Testis (tissue), 3 donors: Measurements from ENCODE around the gene BIRC7. TPM values are rescaled to one million over a fixed set of nuclear protein-coding genes. Genes with fewer than 3 reads are reported as not detected.

ENCODE experiments used
- DNase-seq: peaks from one replicate; pipeline ENCODE4 v3.0.0-alpha.2; 2019
- H3K27ac ChIP-seq, 2 donors: fragments of 200-600 bp; sonication (generic); one replicate each; pipeline ENCODE4 v1.5.1; 2019
- H3K27me3 ChIP-seq: fragments of 200-600 bp; sonication (generic); one replicate; pipeline ENCODE4 v1.5.1; 2019
- H3K36me3 ChIP-seq: fragments of 200-600 bp; sonication (generic); one replicate; pipeline ENCODE4 v1.5.1; 2017; ENCODE audit warnings: low read depth; ENCODE audit errors: missing control alignments
- H3K4me1 ChIP-seq: fragments of 200-600 bp; sonication (generic); one replicate; pipeline ENCODE4 v1.5.1; 2019
- H3K4me3 ChIP-seq, 2 donors: fragments of 200-600 bp; sonication (generic); one replicate each; pipeline ENCODE4 v1.5.1; 2017 to 2019
- H3K9me3 ChIP-seq: fragments of 200-600 bp; sonication (generic); one replicate; pipeline ENCODE4 v1.5.1; 2017
- CTCF ChIP-seq, 3 experiments: fragments of 450-650 bp in 2 of 3; fragments of 200-600 bp in 1 of 3; sonication (generic) in 1 of 3; IDR thresholded peaks; one replicate each; pipeline ENCODE4 v1.5.1; 2016 to 2019; ENCODE audit warnings: antibody characterized with exemption in 3 of 3, mild to moderate bottlenecking in 2 of 3, moderate library complexity in 1 of 3
- POLR2A ChIP-seq: fragments of 450-650 bp; IDR thresholded peaks from one replicate; pipeline ENCODE4 v1.6.1; 2017; ENCODE audit warnings: antibody characterized with exemption, mild to moderate bottlenecking, moderate library complexity
- WGBS, 2 donors: methylation state at CpG; one replicate each; pipeline ENCODE4 v1.1.5; 2018; 5-methylcytosine and 5-hydroxymethylcytosine counted together
- intact Hi-C: fragments of 100-400 bp; cut with DNase I; formaldehyde crosslinking; loops from one replicate; pipeline ENCODE4 v1.15.1; 2023; ENCODE audit warnings: low total_unique reads
- polyA plus RNA-seq: library from polyadenylated mRNA; stranded (reverse); fragments of 350-450 nt; fragmentation: Illumina TruSeq; extraction: RNeasy Lipid Tissue Mini Kit (QIAGEN cat#74804); gene quantifications from one replicate; pipeline ENCODE4 v1.2.3, GENCODE V29; 2014; ENCODE audit warnings: low read depth, low replicate concordance; ENCODE audit not compliant: insufficient read depth
- total RNA-seq, 2 donors: library from RNA; depleted of rRNA; stranded (reverse); fragments of >200 nt; gene quantifications; one replicate each; pipeline ENCODE4 v1.2.3, GENCODE V29; 2016

Gene BIRC7
- total and polyA plus RNA-seq, 3 donors from 2014 or later: 0.24 to 0.33 (median 0.25) TPM

GRCh38 chr20:63191400-63191799 is 44.3 kb upstream of the BIRC7 start:
- H3K4me1 ChIP-seq: no peaks in the 10 kb centered on the region
- intact Hi-C loops: no loop called here
- H3K27me3 ChIP-seq: no peaks in the 10 kb centered on the region
- no peaks in the 10 kb centered on the region for H3K36me3 ChIP-seq
- no peak for DNase-seq
- 88 to 90% methylated on average over 13 to 14 of the region's 14 CpGs for WGBS, 2 donors
- no peak overlapping the region for H3K27ac ChIP-seq
- no peaks in the 10 kb centered on the region for H3K9me3 ChIP-seq
- H3K4me3 ChIP-seq: no peak overlapping the region
- TF ChIP-seq CTCF (IDR thresholded peaks at IDR 0.05): no peak
- TF ChIP-seq POLR2A: no peak

GRCh38 chr20:63192721-63193120 is 43.0 kb upstream of the BIRC7 start:
- H3K27me3 ChIP-seq: no peaks in the 10 kb centered on the region
- H3K4me3 ChIP-seq: no peak overlapping the region
- DNase-seq: no peak
- 92 to 93% methylated on average over 19 to 21 of the region's 21 CpGs for WGBS, 2 donors
- intact Hi-C loops: no loop called here
- H3K4me1 ChIP-seq: peaks cover 9% of the 10 kb centered on the region
- no peak overlapping the region for H3K27ac ChIP-seq
- H3K9me3 ChIP-seq: no peaks in the 10 kb centered on the region
- no peaks in the 10 kb centered on the region for H3K36me3 ChIP-seq
- no peak for TF ChIP-seq CTCF (IDR thresholded peaks at IDR 0.05)
- no peak for TF ChIP-seq POLR2A

DNA sequence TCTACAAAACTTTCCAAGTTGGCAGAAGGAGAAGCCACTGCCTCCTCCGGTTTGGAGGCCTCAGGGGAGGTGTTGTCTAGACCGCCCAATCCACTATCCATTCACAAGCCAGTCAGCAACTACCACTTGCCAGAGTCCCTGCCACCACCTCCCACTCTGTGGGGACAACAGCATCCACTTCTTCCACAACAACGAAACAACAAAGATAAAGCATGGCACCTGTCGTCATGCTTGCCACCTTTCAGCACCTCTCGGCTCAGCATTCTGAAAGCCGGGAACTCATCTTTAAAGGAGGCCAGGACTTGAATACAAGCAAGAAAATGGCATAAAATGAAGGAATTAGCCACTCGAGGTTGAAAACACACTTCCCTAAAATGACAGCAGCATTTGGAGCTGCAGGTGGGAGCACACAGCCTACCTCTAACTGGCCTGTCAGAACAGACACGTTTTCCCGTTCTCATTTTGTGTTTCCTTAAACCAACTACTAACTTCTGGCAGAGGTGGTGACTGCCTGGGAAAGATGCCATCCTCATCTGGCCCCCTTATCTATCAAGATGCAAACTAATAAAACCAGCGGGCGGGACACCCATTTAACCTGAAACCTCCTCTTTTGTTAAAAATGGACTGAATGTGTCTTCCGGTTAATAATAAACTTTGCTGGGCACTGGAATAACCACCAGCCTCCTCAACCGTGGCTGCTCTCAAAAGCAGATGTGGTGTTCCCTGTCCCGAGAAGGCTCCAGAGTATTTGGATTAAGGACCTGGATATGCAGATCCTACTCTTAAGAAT is 41.5 kb upstream of the BIRC7 start:
- H3K4me3 ChIP-seq: no peak overlapping the region
- 83 to 90% methylated on average over 14 of the region's 14 CpGs for WGBS, 2 donors
- TF ChIP-seq CTCF (IDR thresholded peaks at IDR 0.05): no peak
- TF ChIP-seq POLR2A: no peak
- no peaks in the 10 kb centered on the region for H3K9me3 ChIP-seq
- intact Hi-C loops: no loop called here
- H3K4me1 ChIP-seq: peaks cover 21% of the 10 kb centered on the region
- no peak overlapping the region for H3K27ac ChIP-seq
- no peaks in the 10 kb centered on the region for H3K36me3 ChIP-seq
- no peak for DNase-seq
- no peaks in the 10 kb centered on the region for H3K27me3 ChIP-seq

DNA sequence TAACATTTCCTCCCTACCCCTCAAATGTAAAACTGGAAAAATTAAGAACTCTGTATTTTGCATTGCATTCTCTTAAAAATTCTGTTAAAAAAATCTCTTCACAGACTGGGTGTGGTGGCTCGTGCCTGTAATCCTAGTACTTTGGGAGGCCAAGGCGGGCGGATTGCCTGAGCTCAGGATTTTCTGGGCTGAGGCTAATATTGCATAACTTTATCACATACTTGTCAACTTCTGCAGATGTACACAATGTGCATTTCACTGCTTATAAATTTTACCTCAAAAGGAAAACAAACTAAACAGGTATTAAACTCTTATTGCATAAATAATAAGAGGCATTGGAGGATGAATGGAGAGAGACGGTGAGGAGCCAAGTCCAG is 40.9 kb upstream of the BIRC7 start:
- H3K9me3 ChIP-seq: no peaks in the 10 kb centered on the region
- intact Hi-C loops: no loop called here
- H3K27me3 ChIP-seq: no peaks in the 10 kb centered on the region
- H3K4me3 ChIP-seq: no peak overlapping the region
- no peak for TF ChIP-seq CTCF (IDR thresholded peaks at IDR 0.05)
- no peak for TF ChIP-seq POLR2A
- no peaks in the 10 kb centered on the region for H3K36me3 ChIP-seq
- H3K27ac ChIP-seq: no peak overlapping the region
- peaks cover 23% of the 10 kb centered on the region for H3K4me1 ChIP-seq
- 93 to 95% methylated on average over 4 of the region's 4 CpGs for WGBS, 2 donors
- no peak for DNase-seq
